C4-2B (cell line): Measurements from ENCODE around the gene RABGGTA.
A peak's percentile ranks its signal among the peaks of the same experiment; 100 is the strongest.

Experiments used
- H3K27ac ChIP-seq: fragments of 450-650 bp; 2 replicates; pipeline ENCODE4 v1.5.1; 2017
- CTCF ChIP-seq: fragments of 450-650 bp; conservative IDR thresholded peaks from 2 replicates; pipeline ENCODE4 v1.5.1; 2017; ENCODE audit warnings: mild to moderate bottlenecking
- ZFX ChIP-seq: fragments of 450-650 bp; IDR thresholded peaks from 2 replicates; pipeline ENCODE4 v1.6.1; 2017

The RABGGTA gene, protein sequence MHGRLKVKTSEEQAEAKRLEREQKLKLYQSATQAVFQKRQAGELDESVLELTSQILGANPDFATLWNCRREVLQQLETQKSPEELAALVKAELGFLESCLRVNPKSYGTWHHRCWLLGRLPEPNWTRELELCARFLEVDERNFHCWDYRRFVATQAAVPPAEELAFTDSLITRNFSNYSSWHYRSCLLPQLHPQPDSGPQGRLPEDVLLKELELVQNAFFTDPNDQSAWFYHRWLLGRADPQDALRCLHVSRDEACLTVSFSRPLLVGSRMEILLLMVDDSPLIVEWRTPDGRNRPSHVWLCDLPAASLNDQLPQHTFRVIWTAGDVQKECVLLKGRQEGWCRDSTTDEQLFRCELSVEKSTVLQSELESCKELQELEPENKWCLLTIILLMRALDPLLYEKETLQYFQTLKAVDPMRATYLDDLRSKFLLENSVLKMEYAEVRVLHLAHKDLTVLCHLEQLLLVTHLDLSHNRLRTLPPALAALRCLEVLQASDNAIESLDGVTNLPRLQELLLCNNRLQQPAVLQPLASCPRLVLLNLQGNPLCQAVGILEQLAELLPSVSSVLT

DNA sequence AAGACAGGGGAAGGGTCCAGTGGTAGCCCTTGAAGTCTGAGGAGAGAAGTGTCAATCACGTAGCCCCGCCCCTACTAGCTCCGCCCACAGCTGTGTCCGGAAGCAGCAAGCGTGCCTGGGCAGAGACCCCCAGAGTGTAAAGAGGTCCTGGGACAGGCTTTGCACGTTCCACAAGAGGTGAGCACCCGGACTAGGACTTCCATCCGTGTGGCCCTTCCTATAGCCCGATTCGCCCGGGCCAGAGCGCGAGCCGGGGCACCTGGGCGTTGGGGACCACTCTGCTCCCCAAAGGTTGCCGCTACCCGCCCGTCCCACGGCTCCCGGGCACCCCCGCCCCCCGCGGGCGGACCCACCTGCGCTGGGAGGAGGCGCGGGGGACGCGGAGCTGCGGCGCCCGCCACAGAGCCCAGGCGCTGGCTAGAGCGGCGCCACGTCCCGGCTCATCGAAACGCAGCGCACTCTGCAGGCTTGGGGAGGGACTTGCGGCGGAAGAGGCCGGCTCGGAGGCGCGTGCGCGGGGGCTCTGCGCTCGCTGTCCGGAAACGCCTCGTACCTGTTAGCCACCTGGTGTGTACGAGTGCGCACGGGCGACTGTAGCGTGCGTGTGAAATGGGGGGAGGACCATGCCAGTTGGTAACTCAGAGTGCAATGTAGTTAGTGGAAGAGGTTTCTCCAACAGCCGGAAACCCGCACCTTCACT, at the start of gene RABGGTA:
Gene RABGGTA, minus strand, starts transcription at position 464 of the 700 bp plus-strand sequence. CDS start 482 bp downstream, outside the sequence.
- H3K27ac ChIP-seq = peak within 1 kb of the TSS; percentile 98

GRCh38 chr14:24317141-24317928, 45.9 kb upstream of the RABGGTA start:
- TF ChIP-seq ZFX (no peak), CTCF (no peak)
- no peak overlapping the region for H3K27ac ChIP-seq

More for the DNA sequence above, at the start of gene RABGGTA:
- TF ChIP-seq CTCF = peak; percentile 86
- no peak for TF ChIP-seq ZFX

DNA sequence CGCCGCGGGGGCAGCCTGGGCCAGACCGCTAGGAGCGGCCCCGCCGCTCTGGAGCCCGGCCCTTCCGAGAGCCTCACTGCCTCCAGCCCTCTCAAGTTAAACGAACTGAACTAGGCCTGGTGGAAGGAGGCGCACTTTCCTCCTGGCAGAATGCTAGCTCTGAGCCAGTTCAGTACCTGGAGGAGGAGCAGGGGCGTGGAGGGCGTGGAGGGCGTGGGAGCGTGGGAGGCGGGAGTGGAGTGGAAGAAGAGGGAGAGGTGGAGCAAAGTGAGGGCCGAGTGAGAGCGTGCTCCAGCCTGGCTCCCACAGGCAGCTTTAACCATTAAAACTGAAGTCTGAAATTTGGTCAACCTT, 45.2 kb upstream of the RABGGTA start:
- no peak for TF ChIP-seq CTCF
- TF ChIP-seq ZFX = no peak
- H3K27ac ChIP-seq = no peak overlapping the region

- H3K27ac ChIP-seq = no peak overlapping the region
- TF ChIP-seq CTCF = no peak
Measured at GRCh38 chr14:24315807-24316596, 44.6 kb upstream of the RABGGTA start.

- H3K27ac ChIP-seq = no peak overlapping the region
- no peak for TF ChIP-seq ZFX
- no peak for TF ChIP-seq CTCF
Measured at GRCh38 chr14:24315243-24315806, 43.9 kb upstream of the RABGGTA start.

DNA sequence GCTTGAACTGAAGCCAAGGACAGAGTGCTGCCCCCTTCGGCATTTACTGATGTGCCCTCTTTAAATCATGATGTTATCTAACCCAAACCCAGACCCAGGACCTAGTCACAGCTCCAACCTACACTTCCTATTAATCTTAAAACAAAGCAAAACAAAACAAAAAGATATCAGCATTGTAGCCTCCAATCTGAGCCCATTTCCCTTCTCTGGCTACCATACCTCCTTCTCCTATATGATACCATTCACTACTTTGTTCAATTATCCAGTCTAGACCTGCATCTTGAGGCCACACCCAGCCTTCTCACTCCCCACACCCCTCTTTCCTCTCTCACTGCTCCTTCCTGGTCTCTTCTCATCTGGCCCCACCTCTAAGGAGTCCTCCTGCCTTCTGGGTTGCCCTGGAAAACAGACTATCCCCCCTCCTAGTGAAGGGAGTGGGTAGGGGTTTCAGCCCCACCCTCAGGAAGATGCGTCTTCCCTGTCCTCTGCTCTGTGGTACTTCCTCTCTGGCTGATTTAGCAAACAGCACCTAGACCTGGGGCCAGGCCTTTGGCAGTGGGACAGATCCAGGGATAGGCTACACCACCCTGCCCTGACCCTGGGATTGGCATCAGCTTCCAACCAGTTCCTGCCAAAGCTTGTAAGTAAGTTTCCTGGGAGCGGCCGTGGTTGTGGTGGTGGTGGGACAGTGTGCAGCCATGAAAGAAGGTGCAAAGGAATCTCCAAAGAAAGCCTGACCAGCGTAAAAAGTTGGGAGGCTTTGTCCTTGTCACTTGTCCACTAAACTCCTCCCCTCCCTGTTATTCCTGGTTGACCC, 43.2 kb upstream of the RABGGTA start:
- TF ChIP-seq ZFX (no peak), CTCF (no peak)
- no peak overlapping the region for H3K27ac ChIP-seq
